Peyer's patch (tissue), 4 donors: Measurements from ENCODE around the gene ANP32E.

ENCODE experiments used
- POLR2A ChIP-seq, 2 donors: fragments of 450-650 bp; IDR thresholded peaks; one replicate each; pipeline ENCODE4 v1.5.1; 2017; ENCODE audit warnings: antibody characterized with exemption in 2 of 2, mild to moderate bottlenecking in 2 of 2, moderate library complexity in 2 of 2
- TF ChIP-seq, protein P1 (sequence below), 6 experiments: fragments of 450-650 bp in 4 of 6; fragments of 200-600 bp in 2 of 6; sonication (generic) in 1 of 6; IDR thresholded peaks; one replicate each; pipeline ENCODE4 v1.5.1; 2017 to 2019; ENCODE audit warnings: antibody characterized with exemption in 6 of 6, mild to moderate bottlenecking in 3 of 6, moderate library complexity in 1 of 6

DNA sequence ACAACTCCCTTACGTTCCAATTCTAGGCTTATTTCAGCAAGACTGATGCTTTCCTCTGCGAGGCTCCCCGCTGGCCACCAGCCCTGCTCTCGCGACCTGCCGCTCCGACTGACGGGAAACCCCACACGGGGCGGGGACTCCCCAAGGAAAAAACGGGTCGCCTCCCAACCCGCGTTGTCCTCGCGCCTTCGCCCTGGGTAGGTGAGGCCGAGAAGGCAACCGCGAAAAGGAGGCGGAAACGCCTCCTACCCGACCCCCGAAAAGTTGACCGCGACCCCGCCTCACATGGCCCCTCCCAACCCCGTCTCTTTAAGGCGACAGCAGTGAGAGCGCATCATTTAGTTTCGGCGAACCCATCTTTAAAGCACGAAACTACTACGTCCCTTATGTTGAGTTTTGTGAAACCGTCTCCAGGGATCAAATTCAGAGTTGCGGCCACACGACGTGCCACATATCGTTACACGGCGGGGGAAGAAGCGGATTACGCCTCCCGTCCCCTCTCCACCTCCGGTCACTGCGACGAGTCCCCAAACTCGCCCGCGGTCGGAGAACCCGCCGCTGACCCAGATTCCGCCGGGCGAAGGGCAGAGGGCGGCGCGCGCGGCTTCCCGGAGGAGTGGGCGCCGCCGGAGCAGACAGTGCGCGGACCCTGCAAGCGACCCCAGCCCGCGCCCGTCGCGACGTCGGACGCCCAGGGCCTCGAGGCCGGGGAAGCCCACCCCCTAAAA is 1.2 kb downstream of the ANP32E start:
- TF ChIP-seq, protein P1, sequence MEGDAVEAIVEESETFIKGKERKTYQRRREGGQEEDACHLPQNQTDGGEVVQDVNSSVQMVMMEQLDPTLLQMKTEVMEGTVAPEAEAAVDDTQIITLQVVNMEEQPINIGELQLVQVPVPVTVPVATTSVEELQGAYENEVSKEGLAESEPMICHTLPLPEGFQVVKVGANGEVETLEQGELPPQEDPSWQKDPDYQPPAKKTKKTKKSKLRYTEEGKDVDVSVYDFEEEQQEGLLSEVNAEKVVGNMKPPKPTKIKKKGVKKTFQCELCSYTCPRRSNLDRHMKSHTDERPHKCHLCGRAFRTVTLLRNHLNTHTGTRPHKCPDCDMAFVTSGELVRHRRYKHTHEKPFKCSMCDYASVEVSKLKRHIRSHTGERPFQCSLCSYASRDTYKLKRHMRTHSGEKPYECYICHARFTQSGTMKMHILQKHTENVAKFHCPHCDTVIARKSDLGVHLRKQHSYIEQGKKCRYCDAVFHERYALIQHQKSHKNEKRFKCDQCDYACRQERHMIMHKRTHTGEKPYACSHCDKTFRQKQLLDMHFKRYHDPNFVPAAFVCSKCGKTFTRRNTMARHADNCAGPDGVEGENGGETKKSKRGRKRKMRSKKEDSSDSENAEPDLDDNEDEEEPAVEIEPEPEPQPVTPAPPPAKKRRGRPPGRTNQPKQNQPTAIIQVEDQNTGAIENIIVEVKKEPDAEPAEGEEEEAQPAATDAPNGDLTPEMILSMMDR (IDR thresholded peaks at IDR 0.05) = no peak
- peak; percentile 53 to 59 for TF ChIP-seq POLR2A (IDR thresholded peaks at IDR 0.05)
